ENCODE measurements around the gene FOXP1. TPM values are rescaled to one million over a fixed set of nuclear protein-coding genes. Genes with fewer than 3 reads are reported as not detected.

FOXP1 gene
- total and polyA plus RNA-seq, 4 donors, result 15.2 to 263 (median 110) TPM

- 55 to 57% methylated on average over 5 of the region's 5 CpGs for WGBS, 2 donors
- ATAC-seq (ENCODE audit: low FRiP score) (no peak), DNase-seq (no peak)
- H3K27me3 ChIP-seq (ENCODE audit: control insufficient read depth in 1 of 2, insufficient read depth in 2 of 2, low read length in 1 of 2), result no peaks in the 10 kb centered on the region
- H3K4me3 ChIP-seq (ENCODE audit: low read length in 2 of 2), result no peak overlapping the region
- intact Hi-C loops (cut with DNase I), result loop anchor here (1.0 to 10.0 kb wide), 4 partner anchors 39 to 85 kb away; partner anchors contain the start of gene FOXP1 (in 2 of the 2)
- H3K9me3 ChIP-seq (ENCODE audit: control insufficient read depth, low read length), result no peaks in the 10 kb centered on the region
- peaks cover 4 to 11% of the 10 kb centered on the region in 2 donors for H3K4me1 ChIP-seq (ENCODE audit: control insufficient read depth in 1 of 2, insufficient read depth in 2 of 2, low read length in 2 of 2)
- peak overlapping the region in 1 of 2 donors; percentile 71 for H3K27ac ChIP-seq (ENCODE audit: low read depth in 1 of 2, low read length in 2 of 2)
- H3K36me3 ChIP-seq (ENCODE audit: control insufficient read depth in 1 of 2, insufficient read depth in 2 of 2, low read length in 1 of 2), result no peaks in the 10 kb centered on the region
Observed at GRCh38 chr3:71497971-71498444, 85.5 kb downstream of the FOXP1 start.

DNA sequence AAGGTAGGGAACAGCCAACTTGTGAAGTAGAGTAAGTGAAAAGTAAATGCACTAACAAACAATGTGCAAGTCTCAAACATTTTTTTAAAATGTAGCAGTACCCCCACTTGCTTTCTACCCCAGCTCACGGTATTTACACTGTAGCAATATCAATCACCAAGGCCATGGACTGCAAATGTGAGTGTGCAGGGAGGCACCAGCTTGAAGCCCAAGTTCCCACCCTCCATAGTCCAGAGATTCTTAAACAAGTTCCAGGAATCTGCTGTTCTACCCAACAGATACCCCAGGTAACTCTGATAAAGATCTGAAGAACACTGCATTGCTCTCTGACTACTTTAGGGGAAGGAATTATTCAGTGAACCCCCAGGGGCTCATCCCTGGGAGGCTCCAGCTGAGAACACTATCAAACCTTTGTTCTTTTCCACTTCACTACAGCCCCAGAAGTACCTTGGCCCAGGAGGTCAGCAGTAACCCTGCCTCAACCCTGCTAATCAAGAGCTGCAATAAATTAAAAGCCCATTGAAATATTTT lies 86.1 kb downstream of the FOXP1 start:
- H3K27me3 ChIP-seq (ENCODE audit: control insufficient read depth in 1 of 2, insufficient read depth in 2 of 2, low read length in 1 of 2), result no peaks in the 10 kb centered on the region
- DNase-seq (no peak), ATAC-seq (ENCODE audit: low FRiP score) (no peak)
- H3K9me3 ChIP-seq (ENCODE audit: control insufficient read depth, low read length), result no peaks in the 10 kb centered on the region
- no peaks in the 10 kb centered on the region for H3K36me3 ChIP-seq (ENCODE audit: control insufficient read depth in 1 of 2, insufficient read depth in 2 of 2, low read length in 1 of 2)
- H3K4me3 ChIP-seq (ENCODE audit: low read length in 2 of 2), result no peak overlapping the region
- intact Hi-C loops (cut with DNase I), result loop anchor here (1.0 to 10.0 kb wide), 4 partner anchors 40 to 86 kb away; partner anchors contain the start of gene FOXP1 (in 2 of the 2)
- 45 to 47% methylated on average over 1 of the region's 1 CpG for WGBS, 2 donors
- H3K4me1 ChIP-seq (ENCODE audit: control insufficient read depth in 1 of 2, insufficient read depth in 2 of 2, low read length in 2 of 2), result peaks cover 4 to 11% of the 10 kb centered on the region in 2 donors
- H3K27ac ChIP-seq (ENCODE audit: low read depth in 1 of 2, low read length in 2 of 2), result peak overlapping the region; percentile 64 to 87

DNA sequence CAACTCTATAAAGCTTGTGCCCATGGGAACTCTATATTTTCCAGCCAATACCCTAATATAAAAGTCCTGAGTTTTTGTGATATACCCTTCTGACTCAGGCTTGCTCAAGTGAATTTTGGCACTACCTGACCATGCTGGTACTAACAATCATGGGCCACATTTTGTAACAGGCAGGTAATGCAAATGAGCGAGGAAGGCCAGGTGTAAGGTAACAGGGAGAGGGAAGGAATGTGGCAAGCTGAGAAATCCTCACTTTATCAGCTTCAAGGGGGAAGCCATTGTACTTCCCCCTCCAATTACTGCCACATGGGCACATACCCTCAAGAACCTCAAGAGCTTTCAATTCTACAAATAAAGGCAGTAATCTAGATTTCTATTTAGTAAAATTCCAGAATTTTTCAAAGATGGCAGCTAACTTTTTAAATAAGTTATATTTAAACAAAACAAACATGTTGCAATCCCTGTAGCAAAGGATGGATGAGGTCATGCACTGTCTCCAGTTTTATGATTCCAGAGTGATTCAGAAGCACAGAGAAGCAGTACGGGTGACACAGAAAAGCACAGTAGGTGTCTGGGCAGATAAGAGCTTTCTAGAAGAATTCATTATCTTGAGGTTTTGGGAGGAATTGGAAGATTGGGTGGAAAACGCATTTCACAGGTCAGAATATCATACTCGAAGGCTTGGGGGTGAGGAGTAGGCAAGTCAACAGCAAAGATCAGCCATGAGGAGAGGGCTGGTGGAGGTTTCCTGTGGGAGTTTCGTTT lies 87.6 kb downstream of the FOXP1 start:
- intact Hi-C loops (cut with DNase I), result loop anchor here (5.0 to 10.0 kb wide), 3 partner anchors 41 to 86 kb away; partner anchors contain the start of gene FOXP1 (in 1 of the 2)
- DNase-seq (no peak), ATAC-seq (ENCODE audit: low FRiP score) (peak; percentile 69)
- Histone ChIP-seq H3K36me3 (ENCODE audit: control insufficient read depth in 1 of 2, insufficient read depth in 2 of 2, low read length in 1 of 2) (no peaks in the 10 kb centered on the region), H3K27ac (ENCODE audit: low read depth in 1 of 2, low read length in 2 of 2) (peak overlapping the region; percentile 70 to 91), H3K4me3 (ENCODE audit: low read length in 2 of 2) (no peak overlapping the region), H3K4me1 (ENCODE audit: control insufficient read depth in 1 of 2, insufficient read depth in 2 of 2, low read length in 2 of 2) (peaks cover 4 to 11% of the 10 kb centered on the region in 2 donors), H3K9me3 (ENCODE audit: control insufficient read depth, low read length) (no peaks in the 10 kb centered on the region), H3K27me3 (ENCODE audit: control insufficient read depth in 1 of 2, insufficient read depth in 2 of 2, low read length in 1 of 2) (no peaks in the 10 kb centered on the region)
- WGBS, 2 donors, result 59 to 61% methylated on average over 5 of the region's 5 CpGs

DNA sequence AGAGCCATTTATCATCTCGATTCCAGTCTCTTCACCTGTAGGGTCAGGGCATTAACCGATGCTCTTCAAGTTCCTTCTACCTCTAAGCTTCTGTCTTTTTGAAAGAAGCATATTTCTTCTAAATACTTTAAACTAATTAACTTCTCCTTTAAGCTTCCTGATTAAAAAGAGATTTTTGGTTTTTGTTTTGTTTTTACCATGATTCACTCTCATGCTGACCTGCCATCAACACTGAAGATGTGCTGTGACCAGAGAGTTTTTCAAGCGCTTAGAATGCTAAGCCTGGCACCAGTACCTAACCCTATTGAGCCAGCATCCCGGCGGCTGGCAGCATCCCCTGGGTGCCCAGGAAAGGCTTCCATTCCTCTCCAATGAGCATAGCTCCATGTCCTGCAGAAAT lies 89.3 kb downstream of the FOXP1 start:
- no peak for DNase-seq
- intact Hi-C loops (cut with DNase I), result loop anchor here in 1 of 2 donors (10.0 kb wide), 1 partner anchor 59 kb away; no protein-coding TSS in a partner anchor
- WGBS, 2 donors, result 89 to 93% methylated on average over 5 of the region's 5 CpGs

GRCh38 chr3:71492974-71493771 lies 90.4 kb downstream of the FOXP1 start:
- no peak overlapping the region for H3K4me3 ChIP-seq (ENCODE audit: low read length in 2 of 2)
- H3K27ac ChIP-seq (ENCODE audit: low read depth in 1 of 2, low read length in 2 of 2), result no peak overlapping the region
- H3K9me3 ChIP-seq (ENCODE audit: control insufficient read depth, low read length), result no peaks in the 10 kb centered on the region
- intact Hi-C loops (cut with DNase I), result loop anchor here in 1 of 2 donors (10.0 kb wide), 1 partner anchor 58 kb away; no protein-coding TSS in a partner anchor
- DNase-seq (no peak), ATAC-seq (ENCODE audit: low FRiP score) (no peak)
- no peaks in the 10 kb centered on the region for H3K27me3 ChIP-seq (ENCODE audit: control insufficient read depth in 1 of 2, insufficient read depth in 2 of 2, low read length in 1 of 2)
- H3K36me3 ChIP-seq (ENCODE audit: control insufficient read depth in 1 of 2, insufficient read depth in 2 of 2, low read length in 1 of 2), result no peaks in the 10 kb centered on the region
- peaks cover 4 to 7% of the 10 kb centered on the region in 2 donors for H3K4me1 ChIP-seq (ENCODE audit: control insufficient read depth in 1 of 2, insufficient read depth in 2 of 2, low read length in 2 of 2)
- WGBS, 2 donors, result 84 to 86% methylated on average over 9 of the region's 9 CpGs

More for the DNA sequence above, 89.3 kb downstream of the FOXP1 start:
- no peak for ATAC-seq (ENCODE audit: low FRiP score)
- H3K9me3 ChIP-seq (ENCODE audit: control insufficient read depth, low read length), result no peaks in the 10 kb centered on the region
- no peak overlapping the region for H3K4me3 ChIP-seq (ENCODE audit: low read length in 2 of 2)
- no peaks in the 10 kb centered on the region for H3K27me3 ChIP-seq (ENCODE audit: control insufficient read depth in 1 of 2, insufficient read depth in 2 of 2, low read length in 1 of 2)
- no peak overlapping the region for H3K27ac ChIP-seq (ENCODE audit: low read depth in 1 of 2, low read length in 2 of 2)
- H3K4me1 ChIP-seq (ENCODE audit: control insufficient read depth in 1 of 2, insufficient read depth in 2 of 2, low read length in 2 of 2), result peaks cover 4 to 11% of the 10 kb centered on the region in 2 donors
- no peaks in the 10 kb centered on the region for H3K36me3 ChIP-seq (ENCODE audit: control insufficient read depth in 1 of 2, insufficient read depth in 2 of 2, low read length in 1 of 2)

DNA sequence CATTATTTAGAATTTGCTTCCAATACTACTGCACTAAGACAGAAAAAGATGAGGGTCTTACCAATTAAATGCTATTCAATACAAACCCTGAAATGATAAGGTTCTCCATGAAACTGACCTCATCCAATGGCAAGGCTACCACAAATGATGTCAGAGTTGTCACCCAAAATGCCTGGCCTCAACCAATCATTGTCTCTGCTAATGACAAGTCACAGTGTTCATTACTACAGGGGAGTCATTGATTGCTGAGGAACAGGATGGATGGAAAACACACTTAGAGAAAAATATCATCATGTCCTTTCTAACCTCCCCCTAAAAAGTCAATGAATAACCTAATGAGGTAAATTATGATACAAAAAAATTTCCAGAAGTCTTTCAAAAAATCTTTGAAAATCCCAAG lies 91.0 kb downstream of the FOXP1 start:
- intact Hi-C loops (cut with DNase I), result loop anchor here in 1 of 2 donors (10.0 kb wide), 1 partner anchor 58 kb away; no protein-coding TSS in a partner anchor
- ATAC-seq (ENCODE audit: low FRiP score) (no peak), DNase-seq (no peak)
- H3K4me1 ChIP-seq (ENCODE audit: control insufficient read depth in 1 of 2, insufficient read depth in 2 of 2, low read length in 2 of 2), result peaks cover 4 to 7% of the 10 kb centered on the region in 2 donors
- no peaks in the 10 kb centered on the region for H3K36me3 ChIP-seq (ENCODE audit: control insufficient read depth in 1 of 2, insufficient read depth in 2 of 2, low read length in 1 of 2)
- no peaks in the 10 kb centered on the region for H3K9me3 ChIP-seq (ENCODE audit: control insufficient read depth, low read length)
- H3K27ac ChIP-seq (ENCODE audit: low read depth in 1 of 2, low read length in 2 of 2), result no peak overlapping the region
- H3K4me3 ChIP-seq (ENCODE audit: low read length in 2 of 2), result no peak overlapping the region
- no peaks in the 10 kb centered on the region for H3K27me3 ChIP-seq (ENCODE audit: control insufficient read depth in 1 of 2, insufficient read depth in 2 of 2, low read length in 1 of 2)

DNA sequence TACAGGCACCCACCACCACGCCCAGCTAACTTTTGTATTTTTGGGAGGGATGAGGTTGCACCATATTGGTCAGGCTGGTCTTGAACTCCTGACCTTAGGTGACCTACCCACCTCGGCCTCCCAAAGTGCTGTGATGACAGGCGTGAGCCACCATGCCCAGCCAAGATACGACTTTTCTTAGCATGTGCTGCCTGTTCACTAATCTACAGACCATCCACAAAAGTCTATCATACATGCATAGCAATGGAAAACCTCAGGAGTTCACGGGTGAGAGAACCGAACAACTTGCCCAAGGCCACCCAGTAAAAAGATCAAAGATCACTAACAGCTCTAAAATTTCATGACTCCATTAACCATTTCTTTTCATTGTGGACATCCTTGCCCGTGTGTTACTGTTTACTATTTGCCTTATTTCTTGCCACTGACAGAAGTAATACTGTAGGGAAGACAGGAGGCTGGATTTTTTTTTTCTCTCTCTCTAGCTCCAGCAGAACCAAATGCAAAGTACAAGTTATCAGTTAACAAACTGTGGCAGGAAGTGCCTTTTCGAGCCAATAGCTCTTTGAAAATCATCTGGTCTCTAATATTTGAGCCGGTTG lies 92.3 kb downstream of the FOXP1 start:
- H3K27ac ChIP-seq (ENCODE audit: low read depth in 1 of 2, low read length in 2 of 2), result no peak overlapping the region
- H3K36me3 ChIP-seq (ENCODE audit: control insufficient read depth in 1 of 2, insufficient read depth in 2 of 2, low read length in 1 of 2), result no peaks in the 10 kb centered on the region
- H3K27me3 ChIP-seq (ENCODE audit: control insufficient read depth in 1 of 2, insufficient read depth in 2 of 2, low read length in 1 of 2), result no peaks in the 10 kb centered on the region
- intact Hi-C loops (cut with DNase I), result loop anchor here in 1 of 2 donors (10.0 kb wide), 1 partner anchor 56 kb away; no protein-coding TSS in a partner anchor
- ATAC-seq (ENCODE audit: low FRiP score), result no peak
- no peak overlapping the region for H3K4me3 ChIP-seq (ENCODE audit: low read length in 2 of 2)
- H3K9me3 ChIP-seq (ENCODE audit: control insufficient read depth, low read length), result no peaks in the 10 kb centered on the region
- H3K4me1 ChIP-seq (ENCODE audit: control insufficient read depth in 1 of 2, insufficient read depth in 2 of 2, low read length in 2 of 2), result peaks cover under 1 to 7% of the 10 kb centered on the region in 2 donors
- no peak for DNase-seq
- 94 to 97% methylated on average over 9 of the region's 9 CpGs for WGBS, 2 donors

GRCh38 chr3:71490692-71491091 lies 92.8 kb downstream of the FOXP1 start:
- no peaks in the 10 kb centered on the region for H3K36me3 ChIP-seq (ENCODE audit: control insufficient read depth in 1 of 2, insufficient read depth in 2 of 2, low read length in 1 of 2)
- intact Hi-C loops (cut with DNase I), result loop anchor here in 1 of 2 donors (10.0 kb wide), 1 partner anchor 56 kb away; no protein-coding TSS in a partner anchor
- H3K27me3 ChIP-seq (ENCODE audit: control insufficient read depth in 1 of 2, insufficient read depth in 2 of 2, low read length in 1 of 2), result no peaks in the 10 kb centered on the region
- ATAC-seq (ENCODE audit: low FRiP score) (no peak), DNase-seq (no peak)
- no peak overlapping the region for H3K4me3 ChIP-seq (ENCODE audit: low read length in 2 of 2)
- peaks cover 0 to 3% of the 10 kb centered on the region in 2 donors for H3K4me1 ChIP-seq (ENCODE audit: control insufficient read depth in 1 of 2, insufficient read depth in 2 of 2, low read length in 2 of 2)
- 96 to 97% methylated on average over 3 of the region's 3 CpGs for WGBS, 2 donors
- H3K9me3 ChIP-seq (ENCODE audit: control insufficient read depth, low read length), result no peaks in the 10 kb centered on the region
- no peak overlapping the region for H3K27ac ChIP-seq (ENCODE audit: low read depth in 1 of 2, low read length in 2 of 2)
